ENCODE results near the gene CCDC61.

GRCh38 chr19:45995715-45996385, 583 bp downstream of the CCDC61 start:
- TF ChIP-seq CTCF (IDR thresholded peaks at IDR 0.05; ENCODE audit: low read depth, low read length) (no peak), EZH2phosphoT487 (IDR thresholded peaks at IDR 0.05; ENCODE audit: low read depth) (no peak)

All from OCI-LY3 (cell line).